ENCODE data around the gene NHLRC4.

Gene NHLRC4

GRCh38 chr16:530111-530817, 36.5 kb upstream of the NHLRC4 start:
- no peak for DNase-seq (ENCODE audit: low spot score)

- no peak for DNase-seq (ENCODE audit: low spot score)
Observed at GRCh38 chr16:531494-532125, 35.2 kb upstream of the NHLRC4 start.

GRCh38 chr16:533391-534123, 33.2 kb upstream of the NHLRC4 start:
- no peak for DNase-seq (ENCODE audit: low spot score)

GRCh38 chr16:534135-534534, 32.7 kb upstream of the NHLRC4 start:
- no peak for DNase-seq (ENCODE audit: low spot score)

- DNase-seq (ENCODE audit: low spot score): no peak
Observed at GRCh38 chr16:534856-535445, 31.9 kb upstream of the NHLRC4 start.

GRCh38 chr16:535446-536405, 31.1 kb upstream of the NHLRC4 start:
- no peak for DNase-seq (ENCODE audit: low spot score)

- DNase-seq (ENCODE audit: low spot score): no peak
Observed at GRCh38 chr16:536746-537145, 30.1 kb upstream of the NHLRC4 start.

GRCh38 chr16:537415-538335, 29.1 kb upstream of the NHLRC4 start:
- DNase-seq (ENCODE audit: low spot score): no peak

- DNase-seq (ENCODE audit: low spot score): no peak
Observed at GRCh38 chr16:539901-540530, 26.8 kb upstream of the NHLRC4 start.

GRCh38 chr16:540645-541340, 26.0 kb upstream of the NHLRC4 start:
- no peak for DNase-seq (ENCODE audit: low spot score)

GRCh38 chr16:543301-544164, 23.3 kb upstream of the NHLRC4 start:
- no peak for DNase-seq (ENCODE audit: low spot score)

GRCh38 chr16:544517-544916, 22.3 kb upstream of the NHLRC4 start:
- no peak for DNase-seq (ENCODE audit: low spot score)

- DNase-seq (ENCODE audit: low spot score): peak; percentile 40
Observed at GRCh38 chr16:546909-547770, 19.7 kb upstream of the NHLRC4 start.

GRCh38 chr16:548586-548985, 18.2 kb upstream of the NHLRC4 start:
- DNase-seq (ENCODE audit: low spot score): no peak

GRCh38 chr16:549544-550263, 17.1 kb upstream of the NHLRC4 start:
- DNase-seq (ENCODE audit: low spot score): no peak

- DNase-seq (ENCODE audit: low spot score): no peak
Observed at GRCh38 chr16:551210-551609, 15.6 kb upstream of the NHLRC4 start.

GRCh38 chr16:552171-552570, 14.6 kb upstream of the NHLRC4 start:
- DNase-seq (ENCODE audit: low spot score): no peak
